OCI-LY3 (cell line): ENCODE measurements around the gene VAV3.

ENCODE experiments used
- CTCF ChIP-seq: fragments of 200-600, 300-600 bp; sonication (generic); IDR thresholded peaks from 2 replicates; pipeline ENCODE4 v1.5.1; 2014; ENCODE audit warnings: antibody characterized with exemption, low read length, low read depth
- EZH2phosphoT487 ChIP-seq: fragments of 200-600 bp; shearing (Covaris generic); IDR thresholded peaks from 2 replicates; pipeline ENCODE4 v1.6.1; 2018; ENCODE audit warnings: antibody characterized with exemption, mixed run types, low read depth

- no peak for TF ChIP-seq CTCF
- no peak for TF ChIP-seq EZH2phosphoT487
Measured at GRCh38 chr1:107942814-107943213, 22.2 kb downstream of the VAV3 start.
